ENCODE data around the gene UNC13B. TPM values are rescaled to one million over a fixed set of nuclear protein-coding genes. Genes with fewer than 3 reads are reported as not detected.

Gene UNC13B
- total and polyA plus RNA-seq, 2 of the 13 experiments (the other 11 are each of a cell fraction or from before 2014, with no cell fraction given): 14.0 to 18.3 TPM

DNA sequence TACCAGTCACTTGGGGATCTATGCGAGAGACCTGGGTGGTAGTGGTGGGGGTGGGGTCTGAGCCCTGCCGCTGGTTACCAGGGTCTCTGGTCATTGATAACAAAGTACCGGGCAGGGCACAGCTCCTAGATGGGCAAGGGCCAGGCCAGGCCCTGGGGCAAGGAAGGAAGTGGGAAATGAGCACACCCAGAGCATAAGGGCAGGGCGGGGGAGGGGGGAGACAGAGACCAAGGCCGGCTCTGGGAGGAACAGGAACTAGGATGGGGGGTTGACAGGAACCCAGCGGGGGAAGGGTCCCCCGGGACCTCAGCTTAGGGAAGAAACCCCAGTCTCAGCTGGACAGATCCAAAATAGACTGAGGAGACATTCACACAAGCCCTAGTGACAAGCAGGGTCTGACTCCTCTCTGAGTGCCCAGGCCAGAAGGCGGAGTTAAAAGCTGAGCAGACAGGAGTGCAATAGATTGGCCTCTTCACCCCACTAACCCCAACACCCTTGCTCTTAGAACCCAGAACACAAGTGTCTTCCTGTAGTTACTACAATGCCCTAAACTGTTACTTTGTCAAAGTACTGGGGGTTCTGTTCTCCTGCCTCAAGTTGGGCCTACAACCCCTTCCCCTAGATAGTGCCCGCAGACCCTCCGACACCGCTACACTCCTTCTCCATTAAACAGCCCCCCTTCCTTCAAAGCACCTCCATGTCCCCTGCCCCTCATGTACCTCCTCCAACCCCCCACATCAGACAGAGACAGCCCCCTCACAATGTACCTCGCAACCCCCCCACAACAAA, 46.8 kb upstream of the UNC13B start:
- peak overlapping the region; percentile 100 for H3K4me2 ChIP-seq (ENCODE audit: low read depth, low read length)
- FAIRE-seq: no peak
- intact Hi-C loops (cut with micrococcal nuclease; ENCODE audit: unreplicated experiment): loop anchor here (1.0 to 5.0 kb wide), 2 partner anchors 47 to 347 kb away; partner anchors contain the start of gene UNC13B
- no peak for TF ChIP-seq ZNF501 (CRISPR knock-in tag; IDR thresholded peaks at IDR 0.05)
- TF ChIP-seq ZSCAN31 (CRISPR knock-in tag; IDR thresholded peaks at IDR 0.05; ENCODE audit: low read depth): 0 out of 2 replicates have a peak, but pooled peaks have one; percentile 5
- TF ChIP-seq NR2F6 (IDR thresholded peaks at IDR 0.05): no peak
- 0 out of 2 replicates have a peak, but pooled peaks have one; percentile 14 for TF ChIP-seq NR2F6 (CRISPR knock-in tag; IDR thresholded peaks at IDR 0.05)
- no peak for TF ChIP-seq HHEX (CRISPR knock-in tag; IDR thresholded peaks at IDR 0.05)
- TF ChIP-seq BHLHE40 (IDR thresholded peaks at IDR 0.05; ENCODE audit: low read length): no peak
- TF ChIP-seq LCORL (IDR thresholded peaks at IDR 0.05): no peak
- peak; percentile 46 for TF ChIP-seq LCORL (CRISPR knock-in tag; IDR thresholded peaks at IDR 0.05)
- peak; percentile 28; the same call in 1 of the 2 replicates for TF ChIP-seq ZNF687 (CRISPR knock-in tag; IDR thresholded peaks at IDR 0.05)
- TF ChIP-seq, protein P1, sequence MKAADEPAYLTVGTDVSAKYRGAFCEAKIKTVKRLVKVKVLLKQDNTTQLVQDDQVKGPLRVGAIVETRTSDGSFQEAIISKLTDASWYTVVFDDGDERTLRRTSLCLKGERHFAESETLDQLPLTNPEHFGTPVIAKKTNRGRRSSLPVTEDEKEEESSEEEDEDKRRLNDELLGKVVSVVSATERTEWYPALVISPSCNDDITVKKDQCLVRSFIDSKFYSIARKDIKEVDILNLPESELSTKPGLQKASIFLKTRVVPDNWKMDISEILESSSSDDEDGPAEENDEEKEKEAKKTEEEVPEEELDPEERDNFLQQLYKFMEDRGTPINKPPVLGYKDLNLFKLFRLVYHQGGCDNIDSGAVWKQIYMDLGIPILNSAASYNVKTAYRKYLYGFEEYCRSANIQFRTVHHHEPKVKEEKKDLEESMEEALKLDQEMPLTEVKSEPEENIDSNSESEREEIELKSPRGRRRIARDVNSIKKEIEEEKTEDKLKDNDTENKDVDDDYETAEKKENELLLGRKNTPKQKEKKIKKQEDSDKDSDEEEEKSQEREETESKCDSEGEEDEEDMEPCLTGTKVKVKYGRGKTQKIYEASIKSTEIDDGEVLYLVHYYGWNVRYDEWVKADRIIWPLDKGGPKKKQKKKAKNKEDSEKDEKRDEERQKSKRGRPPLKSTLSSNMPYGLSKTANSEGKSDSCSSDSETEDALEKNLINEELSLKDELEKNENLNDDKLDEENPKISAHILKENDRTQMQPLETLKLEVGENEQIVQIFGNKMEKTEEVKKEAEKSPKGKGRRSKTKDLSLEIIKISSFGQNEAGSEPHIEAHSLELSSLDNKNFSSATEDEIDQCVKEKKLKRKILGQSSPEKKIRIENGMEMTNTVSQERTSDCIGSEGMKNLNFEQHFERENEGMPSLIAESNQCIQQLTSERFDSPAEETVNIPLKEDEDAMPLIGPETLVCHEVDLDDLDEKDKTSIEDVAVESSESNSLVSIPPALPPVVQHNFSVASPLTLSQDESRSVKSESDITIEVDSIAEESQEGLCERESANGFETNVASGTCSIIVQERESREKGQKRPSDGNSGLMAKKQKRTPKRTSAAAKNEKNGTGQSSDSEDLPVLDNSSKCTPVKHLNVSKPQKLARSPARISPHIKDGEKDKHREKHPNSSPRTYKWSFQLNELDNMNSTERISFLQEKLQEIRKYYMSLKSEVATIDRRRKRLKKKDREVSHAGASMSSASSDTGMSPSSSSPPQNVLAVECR (CRISPR knock-in tag; IDR thresholded peaks at IDR 0.05; ENCODE audit: borderline replicate concordance): peak; percentile 42; the same call in 1 of the 2 replicates
- no peak for TF ChIP-seq ZNF556 (CRISPR knock-in tag; IDR thresholded peaks at IDR 0.05; ENCODE audit: borderline replicate concordance)
- TF ChIP-seq GABPA (IDR thresholded peaks at IDR 0.05; ENCODE audit: low read depth, low read length): 0 out of 2 replicates have a peak, but pooled peaks have one; percentile 6
- no peak for TF ChIP-seq GABPA (CRISPR knock-in tag; IDR thresholded peaks at IDR 0.05; ENCODE audit: low read depth)
- peak; percentile 38; the same call in 1 of the 2 replicates for TF ChIP-seq HIC2 (CRISPR knock-in tag; IDR thresholded peaks at IDR 0.05; ENCODE audit: low read depth)

More for the DNA sequence above, 46.8 kb upstream of the UNC13B start:
- Histone ChIP-seq H2AFZ (ENCODE audit: low read length) (peak overlapping the region; percentile 48), H3K4me1 (ENCODE audit: insufficient read depth, low read length) (peaks cover 44% of the 10 kb centered on the region), H3K4me3 (replicated peaks in 1 of 3; ENCODE audit: insufficient read depth in 1 of 3, low read depth in 2 of 3, low read length in 3 of 3) (peak overlapping the region; percentile 78 to 96 (median 79)), H3K9me3 (ENCODE audit: low read length) (no peaks in the 10 kb centered on the region), H3K79me2 (ENCODE audit: insufficient read depth, low read length) (no peaks in the 10 kb centered on the region), H4K20me1 (ENCODE audit: insufficient read depth, low read length) (no peaks in the 10 kb centered on the region), H3K27me3 (ENCODE audit: control insufficient read depth in 1 of 2, insufficient read depth in 2 of 2, low read length in 2 of 2) (no peaks in the 10 kb centered on the region; a peak in 1 of 5 replicates), H3K36me3 (replicated peaks in 1 of 2; ENCODE audit: control insufficient read depth in 1 of 2, insufficient read depth in 2 of 2, low read length in 2 of 2) (no peaks in the 10 kb centered on the region), H3K27ac (ENCODE audit: extremely low read length, insufficient read depth, low read length) (peak overlapping the region; percentile 56), H3K9ac (ENCODE audit: insufficient read depth, low read depth, low read length) (peak overlapping the region; percentile 62)
- in situ Hi-C loops (cut with HindIII; ENCODE audit: extremely low pct_ligation_motif_present, low pct_unique_long_range_greater_than_20kb): loop anchor here (5.0 to 10.0 kb wide), 3 partner anchors 142 to 540 kb away; partner anchors contain the start of genes CCDC107, RMRP and SIT1
- WGBS (ENCODE audit: low lambda C conversion rate): 5% methylated on average over 11 of the region's 12 CpGs
- BruUV-seq (replicated peaks): no TSS peak
- CTCF ChIA-PET (ENCODE audit: low intra/inter-chr PET ratio, low total read pairs): interaction anchor here (2.9 kb wide), 1 partner anchor 144 kb away, joined by 40 read pairs; no protein-coding TSS in a partner anchor
- DNase-seq (ENCODE audit: low spot score): no peak
- POLR2A ChIA-PET: interaction anchor here (0.8 to 2.9 kb wide), 11 partner anchors 12 to 308 kb away, joined by 3 to 34 read pairs (median 6); partner anchors contain the start of genes FANCG, PIGO, STOML2 and UNC13B
- 0 out of 3 replicates have a peak, but pooled peaks have one; percentile 5 for ATAC-seq
